ENCODE data around the gene IBSP. TPM values are rescaled to one million over a fixed set of nuclear protein-coding genes. Genes with fewer than 3 reads are reported as not detected.

Gene IBSP
- total and polyA plus RNA-seq, 10 donors = not detected

DNA sequence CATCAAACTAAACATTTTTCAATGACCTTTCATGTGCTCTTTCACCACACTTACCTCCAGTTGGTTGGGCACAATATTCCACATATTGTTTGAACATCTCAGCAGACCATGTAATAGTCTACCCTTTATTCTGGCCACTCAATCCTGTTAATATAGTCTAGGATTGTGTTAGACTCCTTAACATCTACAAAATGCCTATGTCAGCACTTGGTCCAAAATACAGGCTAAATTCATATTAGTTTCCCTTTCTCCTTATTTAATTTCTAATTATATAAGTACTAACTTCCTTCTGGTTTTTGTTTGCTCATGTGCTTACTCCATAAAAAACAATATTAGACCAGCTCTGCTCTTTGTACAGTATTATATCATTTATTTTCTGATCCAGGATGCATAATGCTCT, 54.5 kb downstream of the IBSP start:
- no peak overlapping the region for H3K4me3 ChIP-seq
- H3K9me3 ChIP-seq = no peaks in the 10 kb centered on the region
- H3K27me3 ChIP-seq (replicated peaks in 1 of 7) = no peaks in the 10 kb centered on the region
- no peaks in the 10 kb centered on the region for H3K36me3 ChIP-seq
- TF ChIP-seq CTCF (IDR thresholded peaks at IDR 0.05 in 8 of 11, conservative IDR thresholded peaks at IDR 0.05 in 3 of 11) = no peak
- no peak for TF ChIP-seq POLR2AphosphoS5 (IDR thresholded peaks at IDR 0.05)
- TF ChIP-seq POLR2A (IDR thresholded peaks at IDR 0.05) = no peak
- H3K4me1 ChIP-seq = peaks cover 0 to 35% (median 16%) of the 10 kb centered on the region in 6 donors
- H3K27ac ChIP-seq = no peak overlapping the region
- DNase-seq = no peak
- intact Hi-C loops (cut with DNase I; ENCODE audit: low total_unique reads) = loop anchor here (5.0 kb wide), 1 partner anchor 123 kb away; the partner anchor contains the start of gene SPP1

DNA sequence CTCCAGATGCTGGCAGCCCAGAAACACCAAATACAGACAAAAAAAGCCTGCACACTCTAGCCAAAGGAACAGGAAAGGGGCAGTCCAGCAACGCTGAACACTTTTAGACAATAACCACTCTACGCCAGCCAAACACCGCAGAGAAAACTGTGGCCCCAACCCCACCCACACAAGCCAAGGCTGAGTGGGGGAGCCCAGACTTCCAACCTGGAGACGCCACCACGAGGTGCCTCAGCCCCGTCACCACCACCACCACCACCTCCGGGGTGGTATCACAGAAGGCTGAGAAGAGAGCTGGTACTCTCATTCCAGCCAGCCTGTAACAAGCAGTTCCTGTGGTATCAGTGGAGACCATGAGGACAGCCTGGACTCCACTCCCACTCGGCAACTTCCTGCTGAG, 56.2 kb downstream of the IBSP start:
- intact Hi-C loops (cut with DNase I; ENCODE audit: low total_unique reads) = no loop called here
- no peak overlapping the region for H3K27ac ChIP-seq
- H3K36me3 ChIP-seq = no peaks in the 10 kb centered on the region
- 30 to 48% (median 42%) methylated on average over 3 to 8 of the region's 8 CpGs for WGBS, 5 donors
- no peak overlapping the region for H3K4me3 ChIP-seq
- TF ChIP-seq POLR2AphosphoS5 (IDR thresholded peaks at IDR 0.05) (no peak), POLR2A (IDR thresholded peaks at IDR 0.05) (no peak), CTCF (IDR thresholded peaks at IDR 0.05 in 8 of 11, conservative IDR thresholded peaks at IDR 0.05 in 3 of 11) (no peak)
- no peaks in the 10 kb centered on the region for H3K9me3 ChIP-seq
- no peaks in the 10 kb centered on the region for H3K27me3 ChIP-seq (replicated peaks in 1 of 7)
- peaks cover 0 to 19% (median 5%) of the 10 kb centered on the region in 6 donors for H3K4me1 ChIP-seq
- no peak for DNase-seq

DNA sequence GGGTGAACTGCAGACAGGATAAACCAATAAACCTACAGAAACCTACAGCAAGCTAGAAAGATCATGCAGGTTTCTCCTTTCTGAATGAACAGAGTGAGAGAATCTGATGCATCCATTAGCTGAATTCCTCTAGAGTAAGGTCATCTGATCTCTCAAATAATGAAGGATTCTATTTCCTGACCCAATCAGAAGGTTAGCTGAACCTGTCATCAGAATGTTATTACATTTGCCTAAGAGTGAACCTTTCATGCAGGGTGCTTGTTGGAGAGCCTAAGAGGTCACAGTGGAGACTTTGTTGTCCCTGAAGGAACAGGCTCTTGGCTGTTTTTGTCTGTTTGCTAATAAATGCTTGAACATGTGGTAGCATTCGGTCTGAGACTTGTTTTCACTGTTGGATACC, 57.5 kb downstream of the IBSP start:
- TF ChIP-seq CTCF (IDR thresholded peaks at IDR 0.05 in 8 of 11, conservative IDR thresholded peaks at IDR 0.05 in 3 of 11) (no peak), POLR2AphosphoS5 (IDR thresholded peaks at IDR 0.05) (no peak), POLR2A (IDR thresholded peaks at IDR 0.05) (no peak)
- H3K4me3 ChIP-seq = no peak overlapping the region
- no peak for DNase-seq
- H3K9me3 ChIP-seq = no peaks in the 10 kb centered on the region
- no peaks in the 10 kb centered on the region for H3K27me3 ChIP-seq (replicated peaks in 1 of 7)
- 62 to 92% (median 79%) methylated on average over 1 of the region's 1 CpG for WGBS, 5 donors
- no peak overlapping the region for H3K27ac ChIP-seq
- peaks cover 0 to 16% (median 4%) of the 10 kb centered on the region in 6 donors for H3K4me1 ChIP-seq
- intact Hi-C loops (cut with DNase I; ENCODE audit: low total_unique reads) = no loop called here
- H3K36me3 ChIP-seq = no peaks in the 10 kb centered on the region

- no peak for DNase-seq
- Histone ChIP-seq H3K27ac (no peak overlapping the region), H3K27me3 (replicated peaks in 1 of 7) (no peaks in the 10 kb centered on the region), H3K4me1 (peaks cover 0 to 12% (median 4%) of the 10 kb centered on the region in 6 donors), H3K36me3 (no peaks in the 10 kb centered on the region), H3K9me3 (no peaks in the 10 kb centered on the region), H3K4me3 (no peak overlapping the region)
- intact Hi-C loops (cut with DNase I; ENCODE audit: low total_unique reads) = no loop called here
- no peak for TF ChIP-seq POLR2AphosphoS5 (IDR thresholded peaks at IDR 0.05)
- no peak for TF ChIP-seq CTCF (IDR thresholded peaks at IDR 0.05 in 8 of 11, conservative IDR thresholded peaks at IDR 0.05 in 3 of 11)
- 56 to 90% (median 58%) methylated on average over 5 of the region's 5 CpGs for whole genome bisulfite sequencing, 5 donors
Observed at GRCh38 chr4:87857789-87858188, 58.4 kb downstream of the IBSP start.

Other genes starting within 250 kb of the IBSP start
- not detected for gene DSPP, start 191.0 kb upstream of the IBSP start, total RNA-seq
- not detected for gene DSPP, start 191.0 kb upstream of the IBSP start, polyA plus RNA-seq
- not detected for gene DMP1, start 149.3 kb upstream of the IBSP start, total RNA-seq
- gene DMP1, start 149.3 kb upstream of the IBSP start, polyA plus RNA-seq = under 1 TPM in 1 of 3 donors, not detected in 2; 0.02 TPM
- gene MEPE, start 33.4 kb downstream of the IBSP start, total RNA-seq = not detected
- not detected for gene MEPE, start 33.4 kb downstream of the IBSP start, polyA plus RNA-seq
- 1 to 10 TPM in 6 of 7 donors, under 1 TPM in 1; 0.77 to 7.2 (median 1.5) TPM for gene SPP1, start 176.2 kb downstream of the IBSP start, total RNA-seq
- 10 to 100 TPM in 1 of 3 donors, 1 to 10 TPM in 1, under 1 TPM in 1; 0.28 to 18.4 (median 2.6) TPM for gene SPP1, start 176.2 kb downstream of the IBSP start, polyA plus RNA-seq
- 10 to 100 TPM; 13.2 to 23.0 (median 17.9) TPM for gene PKD2, start 208.1 kb downstream of the IBSP start, total RNA-seq
- gene PKD2, start 208.1 kb downstream of the IBSP start, polyA plus RNA-seq = 1 to 10 TPM; 3.5 to 3.8 (median 3.6) TPM